Vagina (tissue), 2 donors: ENCODE measurements around the gene NASP. TPM values are rescaled to one million over a fixed set of nuclear protein-coding genes. Genes with fewer than 3 reads are reported as not detected.

ENCODE experiments used
- DNase-seq, 2 donors: peaks; one replicate each; pipeline ENCODE4 v3.0.0-alpha.2; 2017; ENCODE audit errors: extremely low spot score in 2 of 2
- H3K27ac ChIP-seq: fragments of 200-600 bp; sonication (generic); one replicate; pipeline ENCODE4 v1.5.1; 2019
- H3K27me3 ChIP-seq: fragments of 200-600 bp; sonication (generic); one replicate; pipeline ENCODE4 v1.5.1; 2019
- H3K36me3 ChIP-seq, 2 donors: fragments of 200-600 bp; sonication (generic); one replicate each; pipeline ENCODE4 v1.5.1; 2017 to 2019
- H3K4me1 ChIP-seq: fragments of 200-600 bp; sonication (generic); one replicate; pipeline ENCODE4 v1.5.1; 2019
- H3K4me3 ChIP-seq, 2 donors: fragments of 200-600 bp; sonication (generic); 1 replicate in 1 of 2; 2 replicates in 1 of 2; pipeline ENCODE4 v1.5.1; 2016 to 2019
- H3K9me3 ChIP-seq: fragments of 200-600 bp; sonication (generic); one replicate; pipeline ENCODE4 v1.5.1; 2019
- CTCF ChIP-seq, 3 experiments: fragments of 450-650 bp in 2 of 3; fragments of 200-600 bp in 1 of 3; sonication (generic) in 1 of 3; IDR thresholded peaks; one replicate each; pipeline ENCODE4 v1.5.1; 2017 to 2019; ENCODE audit warnings: antibody characterized with exemption in 3 of 3, mild to moderate bottlenecking in 2 of 3, moderate library complexity in 2 of 3
- POLR2A ChIP-seq, 2 donors: fragments of 450-650 bp; IDR thresholded peaks; one replicate each; pipeline ENCODE4 v1.6.1; 2017; ENCODE audit warnings: antibody characterized with exemption in 2 of 2, mild to moderate bottlenecking in 2 of 2, moderate library complexity in 2 of 2
- POLR2AphosphoS5 ChIP-seq, 2 donors: sonication (generic); formaldehyde crosslinking; IDR thresholded peaks; one replicate each; pipeline ENCODE4 v1.9.0; 2017; ENCODE audit warnings: antibody characterized with exemption in 2 of 2, mild to moderate bottlenecking in 2 of 2, low read depth in 1 of 2; ENCODE audit not compliant: insufficient read depth in 1 of 2
- intact Hi-C: fragments of 100-400 bp; cut with DNase I; formaldehyde crosslinking; loops from one replicate; pipeline ENCODE4 v1.15.1; 2023
- total RNA-seq: library from RNA; depleted of rRNA; stranded (reverse); fragments of >200 nt; gene quantifications from one replicate; pipeline ENCODE4 v1.2.3, GENCODE V29; 2016

NASP gene
- total RNA-seq, 1 donor from 2014 or later = 57.9 TPM

GRCh38 chr1:45654540-45655280, 70.9 kb downstream of the NASP start:
- DNase-seq = no peak
- Histone ChIP-seq H3K9me3 (no peaks in the 10 kb centered on the region), H3K36me3 (peaks cover 6 to 82% of the 10 kb centered on the region in 2 donors), H3K4me3 (no peak overlapping the region), H3K4me1 (no peaks in the 10 kb centered on the region), H3K27ac (no peak overlapping the region), H3K27me3 (no peaks in the 10 kb centered on the region)
- intact Hi-C loops = no loop called here
- TF ChIP-seq POLR2AphosphoS5 (IDR thresholded peaks at IDR 0.05; ENCODE audit: insufficient read depth in 1 of 2, low read depth in 1 of 2) (no peak), POLR2A (IDR thresholded peaks at IDR 0.05) (no peak), CTCF (IDR thresholded peaks at IDR 0.05) (no peak)

GRCh38 chr1:45656573-45657226, 72.9 kb downstream of the NASP start:
- no peak for DNase-seq
- no peaks in the 10 kb centered on the region for H3K9me3 ChIP-seq
- peaks cover 0 to 63% of the 10 kb centered on the region in 2 donors for H3K36me3 ChIP-seq
- H3K4me1 ChIP-seq = no peaks in the 10 kb centered on the region
- no peak overlapping the region for H3K4me3 ChIP-seq
- intact Hi-C loops = no loop called here
- TF ChIP-seq POLR2A (IDR thresholded peaks at IDR 0.05) (no peak), CTCF (IDR thresholded peaks at IDR 0.05) (no peak), POLR2AphosphoS5 (IDR thresholded peaks at IDR 0.05; ENCODE audit: insufficient read depth in 1 of 2, low read depth in 1 of 2) (no peak)
- no peaks in the 10 kb centered on the region for H3K27me3 ChIP-seq
- H3K27ac ChIP-seq = no peak overlapping the region

- DNase-seq = no peak
- Histone ChIP-seq H3K9me3 (no peaks in the 10 kb centered on the region), H3K27ac (no peak overlapping the region), H3K4me1 (peaks cover 7% of the 10 kb centered on the region), H3K36me3 (peaks cover 0 to 56% of the 10 kb centered on the region in 2 donors), H3K27me3 (no peaks in the 10 kb centered on the region), H3K4me3 (no peak overlapping the region)
- no peak for TF ChIP-seq POLR2A (IDR thresholded peaks at IDR 0.05)
- no peak for TF ChIP-seq CTCF (IDR thresholded peaks at IDR 0.05)
- TF ChIP-seq POLR2AphosphoS5 (IDR thresholded peaks at IDR 0.05; ENCODE audit: insufficient read depth in 1 of 2, low read depth in 1 of 2) = no peak
- intact Hi-C loops = no loop called here
Measured at GRCh38 chr1:45658171-45658570, 74.3 kb downstream of the NASP start.

GRCh38 chr1:45659222-45659621, 75.4 kb downstream of the NASP start:
- intact Hi-C loops = no loop called here
- H3K4me3 ChIP-seq = no peak overlapping the region
- H3K4me1 ChIP-seq = peaks cover 14% of the 10 kb centered on the region
- H3K9me3 ChIP-seq = no peaks in the 10 kb centered on the region
- DNase-seq = no peak
- H3K36me3 ChIP-seq = peaks cover 0 to 46% of the 10 kb centered on the region in 2 donors
- H3K27ac ChIP-seq = no peak overlapping the region
- H3K27me3 ChIP-seq = no peaks in the 10 kb centered on the region
- TF ChIP-seq POLR2A (IDR thresholded peaks at IDR 0.05) (no peak), CTCF (IDR thresholded peaks at IDR 0.05) (no peak)

GRCh38 chr1:45660336-45660735, 76.5 kb downstream of the NASP start:
- Histone ChIP-seq H3K27ac (no peak overlapping the region), H3K4me1 (peaks cover 14% of the 10 kb centered on the region), H3K36me3 (peaks cover 0 to 35% of the 10 kb centered on the region in 2 donors), H3K9me3 (no peaks in the 10 kb centered on the region), H3K27me3 (no peaks in the 10 kb centered on the region), H3K4me3 (no peak overlapping the region)
- intact Hi-C loops = no loop called here
- TF ChIP-seq POLR2A (IDR thresholded peaks at IDR 0.05) (no peak), POLR2AphosphoS5 (IDR thresholded peaks at IDR 0.05; ENCODE audit: insufficient read depth in 1 of 2, low read depth in 1 of 2) (no peak), CTCF (IDR thresholded peaks at IDR 0.05) (no peak)
- no peak for DNase-seq
